GM12891 (cell line): ENCODE measurements around the gene EIF4E2.

Experiments used
- POLR2A ChIP-seq: IDR thresholded peaks from 2 replicates; pipeline ENCODE4 v1.6.1; 2011; ENCODE audit warnings: low read depth, low read length, control low read depth
- POU2F2 ChIP-seq: IDR thresholded peaks from 2 replicates; pipeline ENCODE4 v1.6.1; 2011; ENCODE audit warnings: low read depth, mild to moderate bottlenecking, control low read depth, low read length, moderate library complexity

DNA sequence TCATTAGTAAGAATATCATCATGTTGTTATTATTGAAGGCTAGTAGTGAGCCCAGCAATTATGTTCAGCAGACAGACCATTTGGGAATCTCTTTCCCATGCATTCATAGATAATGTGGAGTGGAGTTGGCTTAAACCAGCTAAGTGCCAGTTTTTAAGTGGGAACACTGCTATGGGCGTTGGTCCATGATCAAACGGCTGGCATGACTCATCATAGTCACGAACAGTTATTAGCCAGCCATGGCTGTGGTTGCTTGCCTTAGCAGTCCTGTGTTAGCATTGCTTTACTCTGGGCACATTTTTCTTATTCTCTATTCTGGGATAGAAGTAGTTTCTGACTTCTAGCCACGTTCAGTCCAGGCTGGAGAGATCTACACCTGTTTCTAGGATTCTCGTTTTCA lies 17.7 kb downstream of the EIF4E2 start:
- TF ChIP-seq POU2F2: no peak
- no peak for TF ChIP-seq POLR2A
